Germinal center (tissue), 1 donor: Measurements from ENCODE around the gene MTHFD2.
A peak's percentile ranks its signal among the peaks of the same experiment; 100 is the strongest.
"Not testable (repeated sequence)": the region's sequence is repeated elsewhere in the genome, so short reads cannot be mapped to it uniquely, and the experiment has no call there.

Source experiments
- DNase-seq: peaks from one replicate; pipeline ENCODE4 v3.0.0; 2012; ENCODE audit warnings: mixed read lengths, low spot score

The MTHFD2 gene

GRCh38 chr2:74228772-74229171 is 30.4 kb downstream of the MTHFD2 start:
- DNase-seq: no peak

- not testable (repeated sequence) for DNase-seq
These were observed 31.4 kb downstream of the MTHFD2 start for GRCh38 chr2:74229865-74230264.

GRCh38 chr2:74232426-74232825 is 34.0 kb downstream of the MTHFD2 start:
- DNase-seq: no peak

- DNase-seq: no peak
These were observed 35.2 kb downstream of the MTHFD2 start for GRCh38 chr2:74233648-74234047.

GRCh38 chr2:74235041-74235440 is 36.6 kb downstream of the MTHFD2 start:
- DNase-seq: no peak

GRCh38 chr2:74238879-74239278 is 40.5 kb downstream of the MTHFD2 start:
- no peak for DNase-seq

- no peak for DNase-seq
These were observed 40.9 kb downstream of the MTHFD2 start for GRCh38 chr2:74239346-74239745.

- DNase-seq: no peak
These were observed 44.1 kb downstream of the MTHFD2 start for GRCh38 chr2:74242354-74243071.

- DNase-seq: no peak
These were observed 45.9 kb downstream of the MTHFD2 start for GRCh38 chr2:74244286-74244685.

- no peak for DNase-seq
These were observed 48.2 kb downstream of the MTHFD2 start for GRCh38 chr2:74246496-74247195.

- no peak for DNase-seq
These were observed 51.1 kb downstream of the MTHFD2 start for GRCh38 chr2:74249406-74250122.

GRCh38 chr2:74250189-74250631 is 51.8 kb downstream of the MTHFD2 start:
- DNase-seq: peak; percentile 74

GRCh38 chr2:74252036-74252435 is 53.6 kb downstream of the MTHFD2 start:
- DNase-seq: no peak

GRCh38 chr2:74252862-74253261 is 54.4 kb downstream of the MTHFD2 start:
- DNase-seq: no peak

GRCh38 chr2:74253306-74253970 is 55.0 kb downstream of the MTHFD2 start:
- DNase-seq: no peak

GRCh38 chr2:74253971-74254310 is 55.5 kb downstream of the MTHFD2 start:
- no peak for DNase-seq

- no peak for DNase-seq
These were observed 57.3 kb downstream of the MTHFD2 start for GRCh38 chr2:74255660-74256213.

GRCh38 chr2:74259191-74259590 is 60.8 kb downstream of the MTHFD2 start:
- no peak for DNase-seq

- DNase-seq: no peak
These were observed 61.3 kb downstream of the MTHFD2 start for GRCh38 chr2:74259733-74260132.

GRCh38 chr2:74260495-74260894 is 62.1 kb downstream of the MTHFD2 start:
- DNase-seq: no peak

- DNase-seq: no peak
These were observed 62.9 kb downstream of the MTHFD2 start for GRCh38 chr2:74261204-74261864.

GRCh38 chr2:74262681-74263080 is 64.3 kb downstream of the MTHFD2 start:
- DNase-seq: no peak
